H1 (cell line): ENCODE measurements around the gene CCDC138. TPM values are rescaled to one million over a fixed set of nuclear protein-coding genes. Genes with fewer than 3 reads are reported as not detected.

ENCODE experiments used
- CTCF ChIA-PET: fragments of 300-600 bp; sonication (Branson Sonifier 250); formaldehyde crosslinking; loops from one replicate; lab custom pipeline; 2021; ENCODE audit not compliant: partially characterized antibody; lab: Charles Lee
- POLR2A ChIA-PET: fragments of 300-600 bp; sonication (Branson Sonifier 250); formaldehyde crosslinking; loops from one replicate; lab custom pipeline; 2021; ENCODE audit warnings: inconsistent platforms; ENCODE audit not compliant: partially characterized antibody; lab: Charles Lee
- DNase-seq, 2 experiments: peaks; one replicate each; pipeline versions ENCODE4 v3.0.0 to v3.0.0-alpha.2; 2010 to 2022; ENCODE audit warnings: low spot score in 2 of 2, low read depth in 1 of 2, mixed read lengths in 1 of 2
- FAIRE-seq: peaks from 2 replicates; lab custom pipeline; 2011; peaks lifted over from hg19 to GRCh38; lab: Jason Lieb, UNC
- H2AFZ ChIP-seq: 2 replicates; pipeline ENCODE4 v1.8.1; 2012; ENCODE audit warnings: low read length, inconsistent platforms
- H2AK5ac ChIP-seq: 2 replicates; pipeline ENCODE4 v1.6.1; 2013; ENCODE audit warnings: low read depth, low read length
- H2BK120ac ChIP-seq: replicated peaks from 2 replicates; pipeline ENCODE3; 2013; ENCODE audit warnings: low read depth, low read length, inconsistent platforms
- H2BK12ac ChIP-seq: 2 replicates; pipeline ENCODE4 v1.6.1; 2013; ENCODE audit warnings: low read depth, low read length
- H2BK15ac ChIP-seq: 2 replicates; pipeline ENCODE4 v1.6.1; 2013; ENCODE audit warnings: low read length
- H2BK20ac ChIP-seq: 2 replicates; pipeline ENCODE4 v1.6.1; 2013; ENCODE audit warnings: low read length
- H2BK5ac ChIP-seq: 2 replicates; pipeline ENCODE4 v1.6.1; 2013; ENCODE audit warnings: low read depth, low read length
- H3K14ac ChIP-seq: 2 replicates; pipeline ENCODE4 v1.6.1; 2013; ENCODE audit warnings: inconsistent platforms; ENCODE audit not compliant: insufficient read length
- H3K18ac ChIP-seq: 2 replicates; pipeline ENCODE4 v1.6.1; 2013; ENCODE audit warnings: low read length; ENCODE audit errors: extremely low read depth
- H3K23ac ChIP-seq: 2 replicates; pipeline ENCODE4 v1.6.1; 2013; ENCODE audit warnings: inconsistent platforms; ENCODE audit not compliant: insufficient read length
- H3K23me2 ChIP-seq: 2 replicates; pipeline ENCODE4 v1.6.1; 2013; ENCODE audit warnings: low read depth, low read length
- H3K27ac ChIP-seq: 2 replicates; pipeline ENCODE4 v1.6.1; 2011; ENCODE audit warnings: low read depth, low read length, inconsistent platforms
- H3K27me3 ChIP-seq, 4 experiments: replicated peaks in 1 of 4; 1 replicate in 1 of 4; 2 replicates in 3 of 4; pipeline versions ENCODE4 v1.6.1 to v1.8.1; 2011 to 2013; ENCODE audit warnings: low read length in 3 of 4, mild to moderate bottlenecking in 3 of 4, inconsistent platforms in 2 of 4, mixed read lengths in 2 of 4, moderate library complexity in 1 of 4; ENCODE audit not compliant: control insufficient read depth in 3 of 4, insufficient read depth in 3 of 4; ENCODE audit errors: extremely low read depth in 1 of 4
- H3K36me3 ChIP-seq, 4 experiments: 2 replicates each; pipeline versions ENCODE4 v1.6.1 to v1.8.1; 2011 to 2013; ENCODE audit warnings: mild to moderate bottlenecking in 4 of 4, low read length in 3 of 4, moderate library complexity in 2 of 4, control low read depth in 1 of 4, inconsistent platforms in 1 of 4; ENCODE audit not compliant: insufficient read depth in 4 of 4, control insufficient read depth in 2 of 4
- H3K4ac ChIP-seq: replicated peaks from 2 replicates; pipeline ENCODE3; 2013; ENCODE audit warnings: low read length, low read depth, mixed read lengths, inconsistent platforms; ENCODE audit not compliant: insufficient read length
- H3K4me1 ChIP-seq, 4 experiments: replicated peaks in 1 of 4; 1 replicate in 1 of 4; 2 replicates in 3 of 4; pipeline versions ENCODE4 v1.6.1 to v1.8.1; 2011 to 2013; ENCODE audit warnings: low read length in 3 of 4, inconsistent platforms in 2 of 4, mixed read lengths in 1 of 4; ENCODE audit not compliant: insufficient read depth in 4 of 4, control insufficient read depth in 3 of 4
- H3K4me2 ChIP-seq, 2 experiments: 2 replicates each; pipeline versions ENCODE4 v1.6.1 to v1.8.1; 2011 to 2013; ENCODE audit warnings: low read depth in 2 of 2, low read length in 2 of 2, control low read depth in 1 of 2, inconsistent platforms in 1 of 2, mild to moderate bottlenecking in 1 of 2; ENCODE audit not compliant: insufficient read depth in 1 of 2
- H3K4me3 ChIP-seq, 4 experiments: fragments of 200-600, 300-600 bp in 1 of 4; sonication (generic), shearing (Covaris generic), sonication (Bioruptor Twin) in 1 of 4; 2 replicates each; pipeline versions ENCODE4 v1.5.1 to v1.8.1; 2011 to 2016; ENCODE audit warnings: low read length in 4 of 4, low read depth in 3 of 4, control low read depth in 2 of 4, inconsistent platforms in 2 of 4, mild to moderate bottlenecking in 2 of 4, mixed read lengths in 1 of 4, moderate library complexity in 1 of 4; ENCODE audit not compliant: insufficient read depth in 2 of 4; ENCODE audit errors: extremely low read depth in 1 of 4
- H3K56ac ChIP-seq: replicated peaks from 2 replicates; pipeline ENCODE3; 2013; ENCODE audit warnings: low read depth, mild to moderate bottlenecking, mixed read lengths, low read length, inconsistent platforms; ENCODE audit not compliant: insufficient read length
- H3K79me1 ChIP-seq: 2 replicates; pipeline ENCODE4 v1.6.1; 2013; ENCODE audit warnings: low read depth, low read length, control low read depth
- H3K79me2 ChIP-seq, 2 experiments: 2 replicates each; pipeline versions ENCODE4 v1.6.1 to v1.8.1; 2012 to 2013; ENCODE audit warnings: low read length in 2 of 2, mild to moderate bottlenecking in 2 of 2, inconsistent platforms in 1 of 2; ENCODE audit not compliant: insufficient read depth in 2 of 2, control insufficient read depth in 1 of 2
- H3K9ac ChIP-seq, 4 experiments: replicated peaks in 1 of 4; 1 replicate in 1 of 4; 2 replicates in 3 of 4; pipeline versions ENCODE4 v1.6.1 to v1.8.1; 2011 to 2013; ENCODE audit warnings: low read depth in 3 of 4, low read length in 3 of 4, control low read depth in 2 of 4, mild to moderate bottlenecking in 2 of 4, moderate library complexity in 2 of 4, inconsistent platforms in 1 of 4; ENCODE audit errors: extremely low read depth in 1 of 4
- H3K9me3 ChIP-seq, 2 experiments: 2 replicates each; pipeline versions ENCODE4 v1.6.1 to v1.8.1; 2012 to 2013; ENCODE audit warnings: mild to moderate bottlenecking in 2 of 2, moderate library complexity in 2 of 2, control low read depth in 1 of 2, inconsistent platforms in 1 of 2, low read depth in 1 of 2, low read length in 1 of 2, mixed read lengths in 1 of 2; ENCODE audit not compliant: insufficient read depth in 2 of 2
- H4K20me1 ChIP-seq, 2 experiments: replicated peaks in 1 of 2; 2 replicates each; pipeline versions ENCODE3 to v1.8.1; 2011 to 2013; ENCODE audit warnings: inconsistent platforms in 2 of 2, low read length in 2 of 2, mild to moderate bottlenecking in 1 of 2; ENCODE audit not compliant: insufficient read depth in 2 of 2, control insufficient read depth in 1 of 2
- H4K5ac ChIP-seq: 2 replicates; pipeline ENCODE4 v1.6.1; 2013; ENCODE audit warnings: low read length, low read depth, mixed read lengths, inconsistent platforms; ENCODE audit not compliant: insufficient read length
- H4K8ac ChIP-seq: 2 replicates; pipeline ENCODE4 v1.8.0; 2013; ENCODE audit warnings: mild to moderate bottlenecking, moderate library complexity, low read length, inconsistent platforms; ENCODE audit not compliant: insufficient read depth; ENCODE audit errors: extremely low read depth
- H4K91ac ChIP-seq: replicated peaks from 2 replicates; pipeline ENCODE3; 2013; ENCODE audit warnings: low read length, mixed read lengths, inconsistent platforms; ENCODE audit not compliant: insufficient read length
- ATF3 ChIP-seq: IDR thresholded peaks from 2 replicates; pipeline ENCODE4 v1.6.1; 2011; ENCODE audit warnings: low read depth, mild to moderate bottlenecking, low read length; ENCODE audit not compliant: insufficient read depth
- CEBPB ChIP-seq: IDR thresholded peaks from 2 replicates; pipeline ENCODE4 v1.6.1; 2012; ENCODE audit warnings: low read depth, low read length
- CTBP2 ChIP-seq: IDR thresholded peaks from 2 replicates; pipeline ENCODE4 v1.7.0; 2011; ENCODE audit warnings: borderline replicate concordance, mild to moderate bottlenecking, moderate library complexity, mixed read lengths, low read length; ENCODE audit not compliant: insufficient read depth, insufficient read length
- EGR1 ChIP-seq: IDR thresholded peaks from 2 replicates; pipeline ENCODE4 v1.6.1; 2011; ENCODE audit warnings: low read depth, low read length, borderline replicate concordance
- EP300 ChIP-seq, 2 experiments: IDR thresholded peaks; 1 replicate in 1 of 2; 2 replicates in 1 of 2; pipeline ENCODE4 v1.6.1; 2011 to 2012; ENCODE audit warnings: low read depth in 2 of 2, low read length in 2 of 2, mild to moderate bottlenecking in 2 of 2, borderline replicate concordance in 1 of 2, inconsistent platforms in 1 of 2, moderate library complexity in 1 of 2
- GABPA ChIP-seq: IDR thresholded peaks from 2 replicates; pipeline ENCODE4 v1.6.1; 2011; ENCODE audit warnings: mild to moderate bottlenecking, low read length, moderate library complexity, borderline replicate concordance; ENCODE audit not compliant: insufficient read depth
- MAFK ChIP-seq: IDR thresholded peaks from 2 replicates; pipeline ENCODE4 v1.6.1; 2012; ENCODE audit warnings: low read depth, mild to moderate bottlenecking, improper control_type of control experiment, low read length
- NANOG ChIP-seq: IDR thresholded peaks from 2 replicates; pipeline ENCODE4 v1.6.1; 2011; ENCODE audit warnings: low read length, low read depth, mild to moderate bottlenecking, inconsistent platforms; ENCODE audit not compliant: insufficient read depth, poor library complexity, severe bottlenecking
- NRF1 ChIP-seq: IDR thresholded peaks from 2 replicates; pipeline ENCODE4 v1.6.1; 2011; ENCODE audit warnings: mild to moderate bottlenecking, low read depth, low read length, improper control_type of control experiment
- RBBP5 ChIP-seq: IDR thresholded peaks from 2 replicates; pipeline ENCODE4 v1.7.1; 2012; ENCODE audit warnings: low read depth, mild to moderate bottlenecking, inconsistent platforms, low read length, moderate library complexity, borderline replicate concordance
- RFX5 ChIP-seq: IDR thresholded peaks from 2 replicates; pipeline ENCODE4 v1.6.1; 2011; ENCODE audit warnings: low read depth, low read length, improper control_type of control experiment, borderline replicate concordance
- RNF2 ChIP-seq: fragments of 200-900, 300-1000 bp; sonication (generic); IDR thresholded peaks from 2 replicates; pipeline ENCODE4 v1.7.1; 2016; ENCODE audit warnings: borderline replicate concordance, low read depth, mild to moderate bottlenecking, antibody characterized with exemption, low read length; ENCODE audit not compliant: poor library complexity, severe bottlenecking; ENCODE audit errors: missing control alignments
- TEAD4 ChIP-seq: IDR thresholded peaks from 2 replicates; pipeline ENCODE4 v1.6.1; 2012; ENCODE audit warnings: low read depth, low read length, inconsistent platforms, mixed read lengths
- WGBS, 2 experiments: shearing (Covaris generic) in 1 of 2; methylation state at CpG; one replicate each; pipeline versions ENCODE4 v1.1.6 to v1.1.7; 2013 to 2015; ENCODE audit warnings: low lambda C conversion rate in 2 of 2, mixed read lengths in 2 of 2, inconsistent platforms in 1 of 2, low coverage in 1 of 2, missing lambda C conversion rate in 1 of 2; ENCODE audit not compliant: insufficient replicate concordance in 2 of 2, insufficient coverage in 1 of 2, insufficient read length in 1 of 2; ENCODE audit errors: extremely low coverage in 1 of 2, missing lambda C conversion rate in 1 of 2; 5-methylcytosine and 5-hydroxymethylcytosine counted together
- polyA plus RNA-seq, 7 experiments: library from polyadenylated mRNA; depleted of rRNA in 3 of 7; stranded (reverse) in 5 of 7; unstranded in 2 of 7; fragments of >200 nt in 5 of 7; fragments of 200-250 nt in 2 of 7; gene quantifications; 1 replicate in 5 of 7; 2 replicates in 1 of 7; 4 replicates in 1 of 7; pipeline versions ENCODE4 v1.2.1 to v1.2.3, GENCODE V29; 2011 to 2013; ENCODE audit warnings: missing spikeins in 2 of 7, mixed read lengths in 2 of 7
- total RNA-seq: library from RNA; stranded (reverse); fragmentation: NEBNext Ultra II Directional; extraction: Animal tissue kit (Norgen Biotek cat#: 25700); gene quantifications from 2 replicates; pipeline ENCODE4 v1.2.1, GENCODE V29; 2021

The CCDC138 gene
- total and polyA plus RNA-seq, 2 of the 8 experiments (the other 6 are each of a cell fraction or from before 2014, with no cell fraction given), result 8.3 to 29.8 TPM

- H3K18ac ChIP-seq, result no peak overlapping the region
- WGBS, 2 experiments, result 83% methylated on average over 1 of the region's 1 CpG; no CpG with 5 or more reads in 1 of the 2 experiments
- TF ChIP-seq CTBP2 (no peak), RFX5 (no peak), GABPA (no peak), RBBP5 (no peak), EP300 (IDR thresholded peaks at IDR 0.05; ENCODE audit: borderline replicate concordance in 1 of 2, low read depth in 2 of 2, low read length in 2 of 2) (no peak), NRF1 (no peak), CEBPB (no peak), ATF3 (no peak), EGR1 (no peak), RNF2 (no peak), NANOG (no peak), TEAD4 (no peak), MAFK (no peak)
Measured at GRCh38 chr2:108855194-108855593, 68.6 kb downstream of the CCDC138 start.

More at GRCh38 chr2:108855194-108855593, 68.6 kb downstream of the CCDC138 start:
- FAIRE-seq (no peak), DNase-seq (no peak)
- Histone ChIP-seq H3K4ac (no peak overlapping the region), H2BK15ac (no peak overlapping the region), H3K23me2 (no peaks in the 10 kb centered on the region), H3K4me1 (no peaks in the 10 kb centered on the region), H3K36me3 (peaks cover 0 to 24% (median 7%) of the 10 kb centered on the region in 4 experiments; a peak in 5 of 8 replicates), H3K27me3 (no peaks in the 10 kb centered on the region), H4K5ac (no peak overlapping the region), H3K56ac (no peak overlapping the region), H3K9ac (no peak overlapping the region), H4K91ac (no peak overlapping the region), H3K4me3 (no peak overlapping the region), H4K8ac (no peak overlapping the region), H4K20me1 (no peaks in the 10 kb centered on the region), H3K23ac (no peak overlapping the region), H3K79me1 (no peaks in the 10 kb centered on the region; the same call in 1 of the 2 replicates), H2BK120ac (no peak overlapping the region), H2BK12ac (no peak overlapping the region), H3K4me2 (no peak overlapping the region), H3K27ac (no peak overlapping the region), H2BK20ac (no peak overlapping the region), H2AFZ (no peak overlapping the region), H3K79me2 (no peaks in the 10 kb centered on the region), H3K9me3 (no peaks in the 10 kb centered on the region), H2AK5ac (no peak overlapping the region), H3K14ac (no peak overlapping the region), H2BK5ac (no peak overlapping the region)
- POLR2A ChIA-PET, result no interaction called here
- CTCF ChIA-PET, result interaction anchor here (0.6 to 1.1 kb wide), 3 partner anchors 133 to 484 kb away, joined by 3 to 6 read pairs (median 3); no protein-coding TSS in a partner anchor
